Activated T-cell treated with anti-CD3 and anti-CD28 coated beads for 48 hours (primary cell): ENCODE results near the gene TAAR2.
"Not testable (repeated sequence)": the region's sequence is repeated elsewhere in the genome, so short reads cannot be mapped to it uniquely, and the experiment has no call there.

Source experiments
- DNase-seq: peaks from one replicate; pipeline ENCODE4 v3.0.0-alpha.2; 2020; ENCODE audit warnings: low read depth

TAAR2 gene

DNA sequence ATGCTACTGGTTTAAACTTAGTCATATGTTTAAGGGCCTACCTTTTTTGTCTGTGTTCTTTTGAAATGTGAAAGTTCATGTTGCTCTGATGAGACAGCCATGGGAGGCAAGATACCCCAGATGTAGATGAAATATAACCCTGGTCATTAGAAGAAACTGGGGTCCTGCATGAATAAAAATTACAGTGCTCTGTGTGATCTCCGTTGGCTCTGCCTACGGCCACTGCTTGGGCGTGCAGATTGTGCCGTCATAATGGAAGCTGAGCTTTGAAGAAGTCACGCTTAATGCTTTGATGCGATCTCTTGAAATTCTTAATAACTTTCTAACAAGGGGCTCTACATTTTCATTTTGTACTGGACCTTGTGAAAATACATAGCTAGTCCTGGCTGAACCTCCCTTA lies at the start of gene TAAR2:
Gene TAAR2 (minus strand): TSS at position 101 of the 400 bp plus-strand sequence. CDS start 0 bp downstream, at position 101.
- DNase-seq, result no peak

GRCh38 chr6:132673376-132674094 lies 49.5 kb upstream of the TAAR2 start:
- DNase-seq, result no peak

DNA sequence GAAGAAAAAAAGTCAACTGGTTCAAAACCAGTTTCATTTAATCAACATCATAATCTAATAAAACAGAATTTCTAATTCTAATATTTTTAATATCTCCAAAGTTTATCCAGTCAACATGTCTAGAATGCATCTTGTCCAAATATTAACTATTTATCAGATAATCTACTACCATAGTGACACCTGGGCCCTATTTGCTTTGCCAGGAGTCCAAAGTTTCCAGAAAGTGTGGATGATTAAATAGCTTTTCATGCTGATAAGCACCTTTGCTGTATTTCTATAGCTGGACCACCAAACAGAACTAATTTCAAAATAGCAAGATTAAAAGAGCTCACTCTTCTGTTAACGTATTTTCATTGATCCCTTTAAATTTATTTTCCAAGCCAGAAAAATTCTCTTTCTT lies 47.2 kb upstream of the TAAR2 start:
- DNase-seq, result no peak

DNA sequence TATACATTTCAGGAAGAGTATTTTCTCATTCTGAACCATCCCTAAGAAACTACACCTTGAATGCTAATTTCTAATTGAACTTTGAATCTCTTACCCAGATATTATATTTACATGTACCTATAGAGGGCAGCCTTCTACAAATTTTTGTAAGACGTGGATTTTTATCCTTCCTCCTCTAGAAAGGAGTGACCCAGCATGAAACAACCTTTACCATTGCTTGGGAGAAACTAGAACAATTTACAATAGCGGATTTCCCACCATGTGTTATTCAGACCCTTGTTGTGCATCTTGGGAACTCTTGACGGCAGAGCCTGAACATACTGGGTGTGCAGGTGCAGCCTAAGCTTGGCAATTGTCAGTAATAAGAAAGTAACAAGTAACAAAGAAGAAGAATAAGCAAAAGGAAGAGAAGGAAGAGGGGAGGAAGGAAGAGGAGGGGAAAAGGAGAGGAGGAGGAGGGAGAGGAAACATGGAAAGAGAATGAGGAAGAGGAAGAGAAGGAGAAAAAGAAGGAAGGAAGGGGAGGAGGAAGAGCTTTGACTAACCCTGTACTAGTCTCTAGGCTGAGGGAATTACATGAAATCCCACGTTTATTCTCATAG lies 45.7 kb upstream of the TAAR2 start:
- no peak for DNase-seq

DNA sequence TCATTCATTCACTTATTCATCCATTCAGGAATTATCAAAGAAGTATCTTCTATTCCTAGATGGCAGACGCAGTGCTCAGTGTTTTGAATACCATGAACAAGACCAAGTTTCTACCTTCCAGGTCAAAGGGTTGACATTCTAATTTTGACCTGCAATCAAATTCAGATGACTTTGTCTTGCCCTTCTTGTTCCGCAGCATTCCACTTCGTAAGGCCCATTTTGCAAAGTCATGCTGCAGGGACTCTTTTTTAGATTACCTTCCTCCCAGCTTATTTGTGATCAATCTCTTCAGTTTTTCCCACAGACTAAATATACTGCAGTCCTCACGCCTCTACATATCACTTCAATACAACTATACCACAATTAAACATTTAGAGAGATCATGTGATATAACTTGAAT lies 42.0 kb upstream of the TAAR2 start:
- no peak for DNase-seq

GRCh38 chr6:132664309-132665034 lies 40.4 kb upstream of the TAAR2 start:
- DNase-seq, result no peak

GRCh38 chr6:132663661-132664060 lies 39.6 kb upstream of the TAAR2 start:
- DNase-seq, result no peak

DNA sequence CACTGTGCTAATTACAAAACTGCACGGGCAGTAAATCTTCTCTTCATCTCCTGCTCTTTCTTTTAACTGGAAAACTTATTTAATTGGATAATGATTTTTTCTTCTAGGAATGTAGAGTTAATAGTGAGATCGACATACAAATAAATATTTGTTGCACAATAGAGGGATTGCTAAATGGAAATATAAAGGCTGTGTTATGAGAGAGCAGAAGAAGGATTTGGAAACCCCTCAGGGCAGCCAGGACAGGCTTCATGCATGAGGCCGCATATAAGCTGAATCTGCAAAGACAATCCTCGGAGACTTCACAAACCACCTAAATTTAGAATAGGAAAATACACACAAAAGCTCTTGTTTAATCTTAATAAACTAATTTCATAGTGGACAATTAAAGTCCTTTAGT lies 37.8 kb upstream of the TAAR2 start:
- DNase-seq, result no peak

DNA sequence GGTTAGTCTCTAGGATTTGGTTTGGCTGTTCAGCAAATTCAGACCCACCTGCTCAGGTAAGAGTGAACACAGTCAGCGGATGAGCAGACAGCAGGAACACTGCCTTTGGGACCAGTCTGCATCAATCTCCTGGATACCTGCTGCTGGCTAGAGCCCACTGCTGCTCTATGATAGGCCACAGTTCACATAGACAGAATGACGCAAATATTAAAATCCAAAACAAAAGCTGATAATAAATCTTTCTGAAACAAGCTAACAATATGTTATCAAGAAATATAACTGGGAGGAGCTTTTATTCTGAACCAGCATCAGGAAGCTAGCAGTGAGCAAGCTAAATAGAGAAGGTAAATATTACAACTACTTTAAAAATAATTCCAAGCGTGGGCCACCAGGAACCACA lies 35.0 kb upstream of the TAAR2 start, which contains the start of gene TAAR1:
Gene TAAR1 (minus strand): TSS at position 101 of the 400 bp plus-strand sequence. CDS start 13,179 bp downstream, outside the sequence.
- DNase-seq, result no peak

DNA sequence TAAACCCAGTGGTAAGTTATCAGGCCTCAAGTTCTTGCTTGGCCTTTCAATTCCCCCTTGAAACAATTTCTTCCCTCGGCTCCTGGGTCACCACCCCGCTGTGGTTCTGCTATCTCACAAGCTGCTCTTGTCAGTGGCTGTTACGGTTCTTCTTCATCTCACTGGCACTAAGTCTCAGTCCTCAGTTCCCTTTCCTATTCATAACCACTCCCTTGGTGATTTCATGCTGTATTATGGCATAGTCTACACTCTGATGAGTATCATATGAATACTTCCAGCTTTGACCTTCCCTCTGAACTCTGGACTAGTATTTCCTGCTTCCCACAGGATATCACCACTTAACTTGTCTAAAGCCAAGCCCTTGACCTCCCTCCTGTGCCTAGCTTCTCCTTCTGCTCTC lies 27.0 kb upstream of the TAAR2 start:
- DNase-seq, result no peak

GRCh38 chr6:132650429-132650828 lies 26.4 kb upstream of the TAAR2 start:
- DNase-seq, result no peak

- DNase-seq, result no peak
Observed at GRCh38 chr6:132648828-132649227, 24.8 kb upstream of the TAAR2 start.

DNA sequence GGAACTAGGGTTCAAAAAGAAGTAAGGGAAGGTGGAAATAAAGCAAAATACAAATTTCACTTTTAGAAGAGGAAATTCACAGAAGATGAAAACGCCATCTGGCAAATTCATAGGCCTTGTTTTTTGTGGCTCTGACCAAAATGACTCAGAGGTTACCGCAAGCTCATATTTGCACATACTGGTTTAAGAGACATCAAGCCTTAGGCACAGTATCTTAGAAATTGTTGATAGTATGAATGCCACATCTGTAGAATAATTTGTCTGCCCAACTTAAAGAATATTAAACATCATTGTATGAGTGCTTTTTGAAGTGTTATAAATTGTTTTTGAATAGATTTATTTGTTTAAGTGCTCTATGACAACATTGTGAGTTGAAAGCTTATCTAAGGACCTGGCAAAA lies 24.3 kb upstream of the TAAR2 start:
- no peak for DNase-seq

DNA sequence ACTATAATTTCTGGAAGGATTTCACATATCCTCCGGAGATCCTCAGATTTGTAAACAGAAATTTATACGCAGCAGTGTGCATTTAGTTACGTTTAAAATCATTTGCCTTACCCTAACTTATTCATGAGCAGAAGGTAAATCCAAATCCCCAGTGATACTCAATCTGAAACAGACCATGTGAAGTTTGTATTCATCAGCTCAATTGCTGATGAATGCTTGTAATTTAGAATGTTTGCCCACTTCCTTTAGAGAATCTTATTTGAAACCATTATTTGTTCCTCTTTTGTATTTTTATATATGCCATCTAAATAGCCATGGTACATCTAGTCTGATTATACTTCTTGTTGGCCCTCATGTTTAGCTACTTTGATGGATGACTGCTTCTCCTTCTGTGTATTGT lies 19.5 kb upstream of the TAAR2 start:
- DNase-seq, result no peak

DNA sequence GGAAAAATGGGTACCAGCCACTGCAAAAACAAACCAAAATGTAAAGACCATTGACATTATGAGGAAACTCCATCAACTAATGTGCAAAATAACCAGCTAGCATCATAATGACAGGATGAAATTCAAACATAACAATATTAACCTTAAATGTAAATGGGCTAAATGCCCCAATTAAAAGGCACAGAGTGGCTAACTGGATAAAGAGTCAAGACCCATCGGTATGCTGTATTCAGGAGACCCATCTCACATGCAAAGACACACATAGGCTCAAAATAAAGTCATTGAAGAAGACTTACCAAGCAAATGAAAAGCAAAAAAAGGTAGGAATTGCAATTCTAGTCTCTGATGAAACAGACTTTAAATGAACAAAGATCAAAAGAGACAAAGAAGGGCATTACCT lies 13.1 kb upstream of the TAAR2 start:
- not testable (repeated sequence) for DNase-seq

DNA sequence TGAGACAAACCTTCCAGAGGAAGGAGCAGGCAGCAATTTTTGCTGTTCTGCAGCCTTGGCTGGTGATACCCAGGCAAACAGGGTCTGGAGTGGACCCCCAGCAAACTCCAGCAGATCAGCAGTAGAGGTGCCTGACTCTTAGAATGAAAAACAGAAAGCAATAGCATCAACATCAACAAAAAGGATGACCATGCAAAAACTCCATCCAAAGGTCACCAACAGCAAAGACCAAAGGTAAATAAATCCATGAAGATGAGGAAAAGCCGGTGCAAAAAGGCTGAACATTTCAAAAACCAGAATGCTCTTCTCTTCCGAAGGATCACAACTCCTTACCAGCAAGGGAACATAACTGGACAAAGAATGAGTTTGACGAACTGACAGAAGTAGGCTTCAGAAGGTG lies 11.8 kb upstream of the TAAR2 start:
- DNase-seq, result not testable (repeated sequence)

DNA sequence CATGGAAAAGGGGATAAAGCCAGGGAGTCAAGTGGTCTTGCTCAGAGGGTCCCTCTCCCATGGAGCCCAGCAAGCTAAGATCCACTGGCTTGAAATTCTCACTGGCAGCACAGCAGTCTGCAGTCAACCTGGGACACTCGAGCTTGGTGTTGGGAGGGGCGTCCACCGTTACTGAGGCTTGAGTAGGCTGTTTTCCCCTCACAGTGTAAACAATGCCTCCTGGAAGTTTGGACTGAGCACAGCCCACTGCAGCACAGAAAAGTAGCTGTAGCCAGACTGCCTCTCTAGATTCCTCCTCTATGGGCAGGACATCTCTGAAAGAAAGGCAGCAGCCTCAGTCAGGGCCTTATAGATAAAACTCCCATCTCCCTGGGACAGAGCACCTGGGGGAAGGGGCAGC lies 11.2 kb upstream of the TAAR2 start:
- not testable (repeated sequence) for DNase-seq

- DNase-seq, result no peak
Observed at GRCh38 chr6:132634796-132635195, 10.7 kb upstream of the TAAR2 start.

GRCh38 chr6:132633362-132633761 lies 9.3 kb upstream of the TAAR2 start:
- DNase-seq, result no peak

DNA sequence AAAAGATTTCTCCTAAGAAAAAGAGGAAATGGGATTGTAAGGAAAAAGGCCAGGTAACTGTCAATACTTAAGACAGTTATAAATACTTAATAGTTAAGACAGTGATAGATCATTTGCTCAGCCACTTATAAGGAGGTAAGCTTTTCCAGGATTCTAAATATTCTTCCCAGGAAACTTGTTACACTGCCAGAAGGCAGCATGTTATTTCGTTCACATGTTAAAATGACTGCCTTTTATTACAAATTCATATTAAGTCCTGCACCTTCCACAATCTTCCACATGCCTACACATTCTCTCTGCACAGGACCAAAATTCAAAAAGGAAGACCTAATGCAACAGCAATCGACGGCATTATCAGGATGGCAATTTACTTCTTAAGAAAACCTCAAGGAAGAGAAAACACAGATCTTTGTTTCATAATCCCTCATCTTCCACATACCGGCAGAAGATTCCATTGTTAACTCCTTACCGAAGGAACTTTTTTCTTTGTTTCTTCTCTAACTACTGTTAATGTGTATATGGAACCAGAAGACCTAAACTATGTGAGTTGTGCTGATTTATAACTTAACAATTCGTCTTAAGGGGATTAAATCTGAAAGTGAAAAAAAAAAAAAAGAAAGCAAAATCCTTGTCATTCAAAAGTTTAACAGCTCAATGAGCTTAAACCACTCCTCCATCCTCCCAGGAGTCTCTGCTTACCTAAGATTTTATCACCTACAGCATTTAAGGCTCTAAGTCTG lies 799 bp downstream of the TAAR2 start:
- DNase-seq, result no peak

DNA sequence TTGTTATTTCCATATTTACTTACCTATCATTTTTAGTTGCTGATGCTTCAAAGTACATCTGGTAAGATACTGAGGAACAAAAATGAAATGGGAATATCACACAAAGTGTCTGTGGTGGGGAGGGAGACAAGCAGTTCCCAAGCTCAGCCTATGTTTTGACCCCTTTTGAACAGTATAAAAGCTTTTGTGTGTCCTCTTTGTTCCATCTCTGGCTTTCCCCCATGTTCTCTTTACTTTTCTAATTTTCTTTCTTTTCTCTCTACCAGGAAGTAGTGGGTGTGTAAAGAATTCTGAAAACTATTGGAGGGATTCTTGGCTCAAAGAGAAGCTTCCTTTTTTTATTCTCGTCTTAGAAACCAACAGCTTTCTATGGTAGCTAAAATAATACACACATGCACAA lies 7.4 kb downstream of the TAAR2 start:
- no peak for DNase-seq

DNA sequence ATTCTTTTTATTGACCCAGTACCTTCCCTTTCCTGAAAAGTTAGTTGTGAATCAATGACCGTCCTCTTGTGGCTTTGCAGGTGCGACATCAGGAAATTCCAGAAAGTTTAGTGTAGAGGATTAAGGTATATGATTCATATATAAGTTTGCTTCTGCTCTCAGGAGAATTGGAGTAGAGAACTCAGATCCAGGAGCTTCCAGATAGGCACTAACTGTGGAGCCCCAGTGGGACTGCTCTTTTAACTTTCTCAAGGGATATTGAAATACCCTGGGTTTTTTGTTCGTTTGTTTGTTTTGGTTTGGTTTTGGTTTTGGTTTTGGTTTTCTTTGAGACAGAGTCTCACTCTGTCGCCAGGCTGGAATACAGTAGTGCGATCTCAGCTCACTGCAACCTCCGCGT lies 9.5 kb downstream of the TAAR2 start:
- DNase-seq, result no peak
